COLO668 (cell line): ENCODE measurements around the gene DNAJB1.

Experiments
- DNase-seq: peaks from one replicate; lab custom pipeline; 2025; ENCODE audit not compliant: unreplicated experiment; lab: John Stamatoyannopoulos, UW

The DNAJB1 gene

DNA sequence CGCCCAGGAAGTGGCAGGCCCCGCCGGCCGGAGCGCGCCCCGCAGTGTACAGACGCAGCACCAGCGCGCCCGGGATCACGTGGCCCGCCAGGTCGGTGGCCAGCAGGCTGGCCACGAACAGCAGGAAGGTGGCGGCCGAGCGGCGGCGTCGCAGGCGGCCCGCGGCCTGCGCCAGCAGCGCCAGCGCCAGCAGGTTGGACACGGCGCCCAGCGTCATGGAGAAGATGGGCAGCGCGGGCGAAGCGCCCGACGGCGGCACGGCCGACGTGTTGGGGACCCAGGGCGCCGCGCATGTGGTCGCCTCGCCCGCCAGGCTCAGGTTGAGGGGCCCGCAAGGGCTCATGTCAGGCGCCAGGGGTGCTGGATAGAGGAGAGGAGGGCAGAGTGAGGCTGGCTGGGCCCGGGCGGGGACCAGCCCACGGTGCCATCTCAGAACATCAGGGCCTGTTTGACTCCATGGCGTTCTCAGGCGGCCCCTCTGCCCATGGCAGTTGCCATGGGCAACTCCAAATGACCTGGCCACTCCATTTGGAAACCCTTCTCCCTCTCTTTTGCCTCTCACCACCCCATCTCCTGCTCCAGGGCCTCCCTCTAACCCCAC is 44.1 kb downstream of the DNAJB1 start:
- peak; percentile 63 for DNase-seq

DNA sequence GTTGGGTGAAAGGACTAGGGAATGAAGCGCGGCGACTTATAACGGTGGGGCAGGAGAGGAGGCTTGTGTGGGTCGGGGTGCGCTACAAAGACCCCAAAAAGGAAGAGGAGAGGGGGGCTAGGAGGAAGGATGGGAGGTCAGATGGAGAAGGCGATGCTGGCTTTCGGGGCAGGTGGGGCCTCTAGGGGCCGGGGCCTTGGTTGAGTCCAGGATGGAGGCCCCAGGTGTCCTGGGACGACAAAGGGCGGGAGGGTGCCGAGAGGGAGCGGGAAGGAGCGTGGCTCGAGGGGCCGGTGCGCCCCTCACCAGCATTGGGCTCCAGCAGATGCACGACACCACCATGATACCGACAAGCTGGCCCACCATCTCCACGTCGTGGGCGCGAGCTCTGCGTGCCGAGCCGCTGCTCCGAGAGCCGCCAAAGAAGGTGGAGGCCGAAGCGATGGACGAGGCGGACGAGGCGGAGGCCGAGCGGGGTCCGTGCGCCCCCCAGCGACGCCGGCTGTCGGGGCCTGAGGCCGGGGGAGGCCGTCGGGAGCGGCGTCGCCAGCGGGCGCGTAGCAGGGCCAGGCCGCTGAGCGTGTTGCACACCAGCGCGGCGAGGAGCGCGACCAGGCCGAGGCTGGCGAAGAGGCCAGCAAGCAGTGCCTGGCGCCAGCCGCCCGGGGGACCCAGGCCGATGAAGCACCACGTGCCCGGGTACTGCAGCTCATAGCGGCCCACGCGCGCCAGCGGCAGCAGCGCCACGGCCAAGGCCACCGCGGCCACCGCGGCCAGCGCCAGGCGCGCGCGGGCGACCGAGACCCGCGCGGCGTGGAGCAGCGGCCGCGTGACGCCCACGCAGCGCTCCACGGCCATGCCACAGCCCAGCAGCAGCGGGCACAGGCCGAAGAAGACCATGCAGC is 44.9 kb downstream of the DNAJB1 start:
- DNase-seq, result peak; percentile 51

DNA sequence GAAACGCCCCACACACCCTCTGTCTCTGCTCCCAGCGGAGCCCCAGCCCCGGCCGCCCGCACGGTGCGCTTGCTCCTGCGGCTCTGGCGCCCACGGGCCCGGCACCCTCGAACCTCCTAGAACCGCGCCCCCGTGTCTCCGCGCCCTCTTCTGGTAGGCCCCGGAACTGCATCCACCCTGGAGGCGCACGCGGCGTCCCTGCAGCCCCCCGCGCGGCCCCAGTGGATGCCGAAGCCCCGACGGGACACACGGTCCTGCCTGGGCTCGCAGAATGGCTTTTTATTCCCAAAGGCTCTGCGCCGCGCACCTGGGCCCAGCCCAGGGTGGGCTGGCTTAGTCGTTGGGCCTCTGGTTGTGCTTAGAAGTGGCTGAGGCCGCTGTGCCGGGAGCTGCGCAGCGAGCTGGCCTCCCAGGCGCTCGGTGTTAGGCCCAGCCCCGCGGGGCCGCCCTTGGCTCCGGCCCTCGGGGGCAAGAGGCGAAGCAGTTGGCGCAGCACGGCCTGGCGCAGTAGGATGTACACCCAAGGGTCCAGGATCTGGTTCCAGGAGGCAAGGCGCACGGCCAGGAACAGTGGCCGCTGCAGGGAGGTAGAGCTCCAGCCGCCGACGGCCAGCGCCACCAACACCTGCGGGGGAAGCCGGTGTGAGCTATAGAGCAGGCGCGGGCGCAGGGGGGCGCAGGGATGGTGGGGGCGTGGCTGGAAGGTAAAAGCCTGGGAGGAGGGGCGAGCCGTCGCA is 45.8 kb downstream of the DNAJB1 start:
- DNase-seq, result peak; percentile 72

DNA sequence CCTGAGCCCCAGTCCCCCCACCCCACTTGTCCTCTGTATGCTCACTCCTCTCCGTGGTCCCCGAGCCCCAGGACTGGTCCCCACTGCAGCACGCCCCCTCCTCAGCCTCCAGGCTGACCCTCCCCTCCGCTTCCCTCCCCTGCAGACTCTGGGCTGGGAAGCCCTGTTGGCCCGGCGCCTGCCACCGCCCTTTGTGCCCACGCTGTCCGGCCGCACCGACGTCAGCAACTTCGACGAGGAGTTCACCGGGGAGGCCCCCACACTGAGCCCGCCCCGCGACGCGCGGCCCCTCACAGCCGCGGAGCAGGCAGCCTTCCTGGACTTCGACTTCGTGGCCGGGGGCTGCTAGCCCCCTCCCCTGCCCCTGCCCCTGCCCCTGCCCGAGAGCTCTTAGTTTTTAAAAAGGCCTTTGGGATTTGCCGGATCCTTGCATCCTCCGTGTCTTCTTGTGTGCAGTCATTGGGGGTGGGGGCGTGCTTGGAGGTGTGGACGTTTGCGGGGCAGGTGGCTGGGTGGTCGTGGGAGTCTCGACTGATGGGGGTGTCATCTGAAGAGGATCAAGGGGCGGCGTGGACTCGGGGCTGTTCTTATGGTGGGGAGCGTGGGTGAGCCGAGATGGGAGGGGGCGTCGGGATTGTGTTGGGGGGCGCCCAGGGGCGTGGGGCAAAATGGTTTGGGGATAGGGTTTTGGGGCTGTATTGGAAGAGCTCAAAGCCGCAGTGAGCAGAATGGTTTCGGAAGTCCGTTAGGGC is 46.6 kb downstream of the DNAJB1 start:
- DNase-seq, result no peak

DNA sequence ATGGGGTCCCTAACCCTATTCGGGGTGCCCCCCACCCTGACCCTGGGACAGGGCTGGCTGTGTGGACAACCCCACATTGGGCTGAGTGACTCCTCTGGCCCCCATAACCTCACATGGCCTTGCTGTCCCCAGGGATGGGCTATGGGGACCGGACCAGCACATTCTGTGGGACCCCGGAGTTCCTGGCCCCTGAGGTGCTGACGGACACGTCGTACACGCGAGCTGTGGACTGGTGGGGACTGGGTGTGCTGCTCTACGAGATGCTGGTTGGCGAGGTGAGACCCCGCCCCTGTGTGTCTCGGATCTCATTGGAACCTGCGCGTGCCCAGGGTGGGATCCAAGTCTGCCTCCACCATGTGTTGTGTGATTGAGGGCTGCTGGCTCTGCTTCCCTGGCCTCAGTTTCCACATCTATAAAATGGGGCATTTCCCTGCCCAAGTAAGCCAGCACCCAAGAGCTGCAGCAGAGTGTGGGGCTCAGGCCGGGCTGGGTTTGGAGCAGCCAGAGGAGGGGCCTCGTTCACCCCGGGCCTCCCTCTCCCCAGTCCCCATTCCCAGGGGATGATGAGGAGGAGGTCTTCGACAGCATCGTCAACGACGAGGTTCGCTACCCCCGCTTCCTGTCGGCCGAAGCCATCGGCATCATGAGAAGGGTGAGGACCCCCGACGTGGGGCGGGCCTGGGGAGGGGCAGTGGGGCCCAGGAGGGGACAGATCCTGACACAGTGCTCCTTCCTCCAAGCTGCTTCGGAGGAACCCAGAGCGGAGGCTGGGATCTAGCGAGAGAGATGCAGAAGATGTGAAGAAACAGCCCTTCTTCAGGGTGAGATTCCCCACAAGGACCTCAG is 47.9 kb downstream of the DNAJB1 start:
- DNase-seq, result no peak

DNA sequence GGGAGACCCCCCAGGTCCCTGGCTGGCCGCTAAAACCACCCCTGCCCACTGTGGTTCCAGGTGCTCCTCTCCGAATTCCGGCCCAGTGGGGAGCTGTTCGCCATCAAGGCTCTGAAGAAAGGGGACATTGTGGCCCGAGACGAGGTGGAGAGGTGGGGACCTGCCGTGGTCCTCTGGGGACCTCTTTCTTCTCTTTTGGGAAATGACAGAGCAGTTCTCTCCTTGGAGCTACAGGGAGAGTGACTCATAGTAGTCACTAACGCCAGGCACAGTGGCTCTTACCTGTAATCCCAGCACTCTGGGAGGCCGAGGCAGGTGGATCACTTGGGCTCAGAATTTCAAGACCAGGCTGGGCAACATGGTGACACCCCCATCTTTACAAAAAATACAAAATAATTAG is 50.4 kb downstream of the DNAJB1 start:
- no peak for DNase-seq

DNA sequence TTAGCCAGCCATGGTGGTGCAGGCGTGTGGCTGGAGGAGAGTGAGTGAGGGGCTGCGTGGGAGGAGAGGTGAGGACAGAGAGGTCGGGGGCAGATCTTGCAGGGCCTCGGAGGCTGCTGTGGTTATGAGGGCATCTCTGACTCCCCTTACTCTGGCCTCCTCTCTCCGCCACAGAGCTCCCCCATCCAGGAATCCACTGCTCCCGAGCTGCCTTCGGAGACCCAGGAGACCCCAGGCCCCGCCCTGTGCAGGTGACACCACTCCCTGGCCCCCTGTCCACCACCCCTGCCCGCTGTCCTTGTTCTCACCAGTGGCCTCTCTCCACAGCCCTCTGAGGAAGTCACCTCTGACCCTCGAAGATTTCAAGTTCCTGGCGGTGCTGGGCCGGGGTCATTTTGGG is 50.8 kb downstream of the DNAJB1 start:
- no peak for DNase-seq
